GM10266 (cell line): Measurements from ENCODE around the gene CYB5RL.

Source experiments
- DNase-seq: peaks from one replicate; pipeline ENCODE4 v3.0.0; 2012; ENCODE audit errors: extremely low spot score
- CTCF ChIP-seq: IDR thresholded peaks from 2 replicates; pipeline ENCODE4 v1.5.1; 2012; ENCODE audit warnings: mild to moderate bottlenecking, low read depth; ENCODE audit not compliant: control insufficient read depth, insufficient read depth; ENCODE audit errors: missing control alignments

The CYB5RL gene

GRCh38 chr1:54207287-54207686, 7.5 kb upstream of the CYB5RL start:
- no peak for DNase-seq

GRCh38 chr1:54204199-54204598, 4.4 kb upstream of the CYB5RL start:
- no peak for TF ChIP-seq CTCF
- no peak for DNase-seq

More at GRCh38 chr1:54207287-54207686, 7.5 kb upstream of the CYB5RL start:
- TF ChIP-seq CTCF: no peak

- TF ChIP-seq CTCF: no peak
- no peak for DNase-seq
Observed at GRCh38 chr1:54200519-54200997, 728 bp upstream of the CYB5RL start.

GRCh38 chr1:54199151-54199764, 572 bp downstream of the CYB5RL start:
- TF ChIP-seq CTCF: no peak

GRCh38 chr1:54193453-54193852, 6.4 kb downstream of the CYB5RL start:
- DNase-seq: no peak
- TF ChIP-seq CTCF: no peak

More at GRCh38 chr1:54199151-54199764, 572 bp downstream of the CYB5RL start:
- no peak for DNase-seq

GRCh38 chr1:54191525-54191924, 8.3 kb downstream of the CYB5RL start:
- DNase-seq: no peak
- no peak for TF ChIP-seq CTCF

GRCh38 chr1:54190526-54190925, 9.3 kb downstream of the CYB5RL start:
- DNase-seq: no peak
- no peak for TF ChIP-seq CTCF
